ENCODE measurements around the gene MYO9A. TPM values are rescaled to one million over a fixed set of nuclear protein-coding genes. Genes with fewer than 3 reads are reported as not detected.
"Not testable (repeated sequence)": the region's sequence is repeated elsewhere in the genome, so short reads cannot be mapped to it uniquely, and the experiment has no call there.

MYO9A gene
- total RNA-seq, 1 experiment from 2014 or later = 23.0 TPM

- H3K36me3 ChIP-seq (ENCODE audit: control insufficient read depth in 1 of 2, insufficient read depth in 2 of 2, low read length in 2 of 2) = no peaks in the 10 kb centered on the region
- ATAC-seq (no peak), DNase-seq (ENCODE audit: low read depth, low spot score) (no peak)
- no peak overlapping the region for H3K9ac ChIP-seq (ENCODE audit: low read length)
- H3K9me3 ChIP-seq (ENCODE audit: control insufficient read depth in 1 of 2, insufficient read depth in 1 of 2, low read depth in 1 of 2, low read length in 2 of 2) = no peaks in the 10 kb centered on the region
- H3K4me2 ChIP-seq (ENCODE audit: low read length) = no peak overlapping the region
- TF ChIP-seq SP1 (IDR thresholded peaks at IDR 0.05; ENCODE audit: low read depth) = no peak
- TF ChIP-seq CBX3 (IDR thresholded peaks at IDR 0.05; ENCODE audit: low read depth) = no peak
- TF ChIP-seq ZBTB33 (IDR thresholded peaks at IDR 0.05; ENCODE audit: extremely low read depth, insufficient replicate concordance, low read length) = no peak
- TF ChIP-seq ELF1 (IDR thresholded peaks at IDR 0.05; ENCODE audit: borderline replicate concordance, low read depth) = no peak
- TF ChIP-seq POLR2AphosphoS5 (IDR thresholded peaks at IDR 0.05; ENCODE audit: low read depth, low read length) = no peak
- TF ChIP-seq CEBPB (IDR thresholded peaks at IDR 0.05; ENCODE audit: low read depth) = no peak
- no peak for TF ChIP-seq ATF3 (IDR thresholded peaks at IDR 0.05)
- TF ChIP-seq FOSL1 (IDR thresholded peaks at IDR 0.05; ENCODE audit: low read depth) = no peak
- TF ChIP-seq RAD21 (IDR thresholded peaks at IDR 0.05; ENCODE audit: low read depth) = no peak
- TF ChIP-seq EGR1 (IDR thresholded peaks at IDR 0.05; ENCODE audit: low read depth) = no peak
- TF ChIP-seq, protein P1, sequence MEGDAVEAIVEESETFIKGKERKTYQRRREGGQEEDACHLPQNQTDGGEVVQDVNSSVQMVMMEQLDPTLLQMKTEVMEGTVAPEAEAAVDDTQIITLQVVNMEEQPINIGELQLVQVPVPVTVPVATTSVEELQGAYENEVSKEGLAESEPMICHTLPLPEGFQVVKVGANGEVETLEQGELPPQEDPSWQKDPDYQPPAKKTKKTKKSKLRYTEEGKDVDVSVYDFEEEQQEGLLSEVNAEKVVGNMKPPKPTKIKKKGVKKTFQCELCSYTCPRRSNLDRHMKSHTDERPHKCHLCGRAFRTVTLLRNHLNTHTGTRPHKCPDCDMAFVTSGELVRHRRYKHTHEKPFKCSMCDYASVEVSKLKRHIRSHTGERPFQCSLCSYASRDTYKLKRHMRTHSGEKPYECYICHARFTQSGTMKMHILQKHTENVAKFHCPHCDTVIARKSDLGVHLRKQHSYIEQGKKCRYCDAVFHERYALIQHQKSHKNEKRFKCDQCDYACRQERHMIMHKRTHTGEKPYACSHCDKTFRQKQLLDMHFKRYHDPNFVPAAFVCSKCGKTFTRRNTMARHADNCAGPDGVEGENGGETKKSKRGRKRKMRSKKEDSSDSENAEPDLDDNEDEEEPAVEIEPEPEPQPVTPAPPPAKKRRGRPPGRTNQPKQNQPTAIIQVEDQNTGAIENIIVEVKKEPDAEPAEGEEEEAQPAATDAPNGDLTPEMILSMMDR (IDR thresholded peaks at IDR 0.05 in 2 of 3, conservative IDR thresholded peaks at IDR 0.05 in 1 of 3; ENCODE audit: borderline replicate concordance in 1 of 3, insufficient read depth in 1 of 3, low read depth in 2 of 3, low read length in 2 of 3) = no peak
- TF ChIP-seq POLR2A (IDR thresholded peaks at IDR 0.05; ENCODE audit: borderline replicate concordance, extremely low read depth, insufficient read depth, insufficient read length) = no peak
- TF ChIP-seq MAX (IDR thresholded peaks at IDR 0.05) = no peak
- TF ChIP-seq ZNF274 (IDR thresholded peaks at IDR 0.05; ENCODE audit: low read depth, low read length) = no peak
- no peak for TF ChIP-seq ZFX (IDR thresholded peaks at IDR 0.05)
- no peak for TF ChIP-seq EZH2phosphoT487 (IDR thresholded peaks at IDR 0.05; ENCODE audit: borderline replicate concordance)
- TF ChIP-seq YY1 (IDR thresholded peaks at IDR 0.05; ENCODE audit: extremely low read depth, insufficient replicate concordance, low read depth, low read length) = no peak
- TF ChIP-seq JUND (IDR thresholded peaks at IDR 0.05) = no peak
- intact Hi-C loops (cut with micrococcal nuclease) = no loop called here
- BruUV-seq (replicated peaks) = no TSS peak
- H3K79me2 ChIP-seq (ENCODE audit: insufficient read depth, low read length) = no peaks in the 10 kb centered on the region
- no peak overlapping the region for H2AFZ ChIP-seq (ENCODE audit: low read depth, low read length, poor library complexity, severe bottlenecking)
- H3K4me3 ChIP-seq (replicated peaks in 1 of 2; ENCODE audit: low read depth in 1 of 2, low read length in 2 of 2) = no peak overlapping the region
- POLR2A ChIA-PET = no interaction called here
- H3K27ac ChIP-seq (ENCODE audit: low read depth, low read length) = no peak overlapping the region
- no peaks in the 10 kb centered on the region for H3K4me1 ChIP-seq (ENCODE audit: control insufficient read depth in 1 of 2, insufficient read depth in 2 of 2, low read length in 2 of 2)
- RAD21 ChIA-PET (ENCODE audit: low non-redundant PET in 1 of 2, low total read pairs in 2 of 2, uncharacterized antibody in 2 of 2, unreplicated experiment in 2 of 2) = no interaction called here
- CTCF ChIA-PET = no interaction called here
- 0 out of 2 replicates have a peak, but pooled peaks cover 3% of the 10 kb centered on the region for H3K9me2 ChIP-seq (ENCODE audit: insufficient read depth)
- H3K27me3 ChIP-seq (ENCODE audit: insufficient read depth, low read length) = no peaks in the 10 kb centered on the region
- H4K20me1 ChIP-seq (ENCODE audit: insufficient read depth) = no peaks in the 10 kb centered on the region
These were observed 60.3 kb downstream of the MYO9A start for GRCh38 chr15:72057548-72058091.

DNA sequence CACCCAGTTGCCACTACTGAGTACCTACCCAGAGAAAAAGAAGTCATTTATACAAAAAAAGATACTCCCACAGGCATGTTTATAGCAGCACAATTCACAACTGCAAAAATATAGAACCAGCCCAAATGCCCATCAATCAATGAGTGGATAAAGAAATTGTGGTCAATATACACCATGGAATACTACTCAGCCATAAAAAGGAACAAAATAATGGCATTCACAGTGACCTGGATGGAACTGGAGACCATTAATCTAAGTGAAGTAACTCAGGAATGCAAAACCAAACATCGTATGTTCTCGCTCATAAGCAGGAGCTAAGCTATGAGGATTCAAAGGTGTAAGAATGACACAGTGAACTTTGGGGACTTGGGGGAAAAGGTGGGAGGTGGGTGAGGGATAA lies 61.7 kb downstream of the MYO9A start:
- H2AFZ ChIP-seq (ENCODE audit: low read depth, low read length, poor library complexity, severe bottlenecking); H3K4me1 ChIP-seq (ENCODE audit: control insufficient read depth in 1 of 2, insufficient read depth in 2 of 2, low read length in 2 of 2); H3K4me3 ChIP-seq (replicated peaks in 1 of 2; ENCODE audit: low read depth in 1 of 2, low read length in 2 of 2); H3K79me2 ChIP-seq (ENCODE audit: insufficient read depth, low read length); H3K27ac ChIP-seq (ENCODE audit: low read depth, low read length); POLR2A ChIA-PET; RAD21 ChIA-PET (ENCODE audit: low non-redundant PET in 1 of 2, low total read pairs in 2 of 2, uncharacterized antibody in 2 of 2, unreplicated experiment in 2 of 2); H3K27me3 ChIP-seq (ENCODE audit: insufficient read depth, low read length); intact Hi-C loops (cut with micrococcal nuclease); H3K9me2 ChIP-seq (ENCODE audit: insufficient read depth); ATAC-seq; DNase-seq (ENCODE audit: low read depth, low spot score); CTCF ChIA-PET; H4K20me1 ChIP-seq (ENCODE audit: insufficient read depth); H3K4me2 ChIP-seq (ENCODE audit: low read length); H3K9ac ChIP-seq (ENCODE audit: low read length); BruUV-seq (replicated peaks); H3K36me3 ChIP-seq (ENCODE audit: control insufficient read depth in 1 of 2, insufficient read depth in 2 of 2, low read length in 2 of 2); H3K9me3 ChIP-seq (ENCODE audit: control insufficient read depth in 1 of 2, insufficient read depth in 1 of 2, low read depth in 1 of 2, low read length in 2 of 2): not testable (repeated sequence)
